HG02642 (cell line): ENCODE results near the gene NEK9.

Experiments used
- ATAC-seq: cut with Tn5 transposase; IDR thresholded peaks from one replicate; pipeline ENCODE4 v1.9.1; 2021; ENCODE audit warnings: mild to moderate bottlenecking; ENCODE audit not compliant: unreplicated experiment, poor library complexity

NEK9 gene

DNA sequence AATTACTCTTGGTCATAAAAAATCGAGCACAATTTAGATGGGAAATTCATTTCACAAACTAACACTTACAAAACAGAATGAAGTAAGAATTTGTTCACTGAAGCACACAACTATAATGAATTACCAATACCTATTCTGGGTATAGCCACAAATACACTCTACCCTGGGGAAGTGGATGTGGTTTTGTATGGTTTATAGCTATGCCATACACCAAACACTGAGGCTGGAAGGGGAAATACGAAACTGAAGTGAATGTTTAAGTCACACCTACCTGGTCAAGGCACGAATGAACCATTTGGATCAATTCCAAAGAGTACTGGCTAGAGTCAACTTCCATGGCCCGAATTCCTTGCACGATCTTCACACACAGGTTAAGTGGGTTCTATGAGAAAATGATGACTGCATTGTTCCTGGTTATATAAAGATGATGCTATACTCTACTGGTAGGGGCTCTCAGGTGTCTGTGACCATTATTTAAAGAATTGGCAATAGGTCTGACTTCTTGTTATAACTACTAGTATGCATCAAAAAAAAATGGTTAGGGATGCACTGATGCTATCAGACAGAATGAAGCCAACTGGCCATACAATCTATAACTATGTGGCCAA is 12.8 kb downstream of the NEK9 start:
- ATAC-seq, result no peak

DNA sequence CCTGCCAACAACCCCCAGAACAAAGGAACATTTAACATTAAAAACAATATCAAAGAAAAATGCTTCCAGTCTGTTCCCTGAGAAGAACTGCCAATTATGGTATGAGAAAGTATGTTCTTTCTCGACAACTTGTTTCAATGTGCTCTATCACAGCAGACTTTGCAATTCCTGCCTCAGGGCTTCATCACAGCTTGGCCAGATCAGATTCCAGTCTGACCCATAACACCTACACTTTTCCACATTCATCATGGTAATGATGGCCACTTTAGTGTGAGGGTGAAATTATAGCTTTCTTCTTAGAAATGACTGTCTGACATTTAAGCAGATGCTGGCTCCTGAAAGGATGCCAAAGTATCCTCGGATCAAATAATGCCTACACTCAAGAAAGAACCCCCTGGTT is 17.0 kb downstream of the NEK9 start:
- no peak for ATAC-seq

DNA sequence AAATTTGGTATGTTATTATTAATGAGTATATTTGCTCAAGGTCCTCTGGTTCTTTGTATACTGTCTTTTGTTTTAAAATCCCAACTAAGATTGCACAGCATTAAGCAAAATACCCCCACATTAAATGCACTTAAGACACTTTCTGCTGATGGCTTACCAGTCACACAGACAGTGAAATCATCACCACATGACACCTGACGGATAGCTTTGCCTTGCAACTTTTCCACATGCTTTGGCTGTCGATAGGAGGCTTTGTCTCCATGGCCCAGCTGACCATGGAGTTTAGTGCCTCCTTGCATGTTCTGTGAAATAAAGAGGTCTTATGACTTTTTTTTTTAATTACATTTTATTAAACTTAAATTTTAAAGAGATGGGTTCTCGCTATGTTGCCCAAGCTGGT is 19.7 kb downstream of the NEK9 start:
- no peak for ATAC-seq

DNA sequence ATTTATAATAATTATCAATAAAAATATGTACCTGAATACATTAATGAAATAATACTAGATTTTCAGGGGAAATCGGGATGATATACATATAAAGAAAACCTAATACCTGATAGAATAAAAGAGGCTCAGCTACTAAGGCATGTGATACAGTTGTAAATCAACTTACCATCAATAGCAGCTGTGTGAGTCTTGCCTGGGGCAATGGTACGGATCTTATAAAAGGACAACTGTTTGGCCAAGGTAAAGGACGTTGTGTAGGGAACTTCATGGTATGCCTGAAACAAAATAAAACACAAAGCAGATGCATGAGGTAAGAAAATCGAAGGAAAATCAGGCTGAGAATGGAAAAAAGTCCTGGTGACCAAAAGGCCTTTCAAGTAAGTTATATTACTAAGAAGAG is 25.4 kb downstream of the NEK9 start:
- no peak for ATAC-seq

DNA sequence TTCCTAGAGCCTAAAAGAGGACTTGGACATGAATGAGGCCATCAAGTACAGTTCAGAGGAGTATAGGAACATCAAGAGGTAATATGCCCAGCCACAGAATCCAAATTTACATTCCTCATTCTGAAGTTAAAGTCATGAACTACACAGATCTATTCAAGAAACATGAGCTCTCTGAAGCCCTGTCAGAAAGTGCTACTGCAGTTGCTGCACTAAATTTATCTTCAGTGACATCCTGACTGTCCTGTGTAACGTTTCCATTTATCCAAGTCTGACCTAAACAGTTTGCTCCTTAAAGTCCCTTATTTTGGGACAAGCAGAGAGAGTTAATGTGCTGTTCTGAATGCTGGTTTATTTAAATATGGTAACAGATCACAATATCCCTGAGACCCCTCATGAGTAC is 28.2 kb downstream of the NEK9 start:
- ATAC-seq, result no peak

DNA sequence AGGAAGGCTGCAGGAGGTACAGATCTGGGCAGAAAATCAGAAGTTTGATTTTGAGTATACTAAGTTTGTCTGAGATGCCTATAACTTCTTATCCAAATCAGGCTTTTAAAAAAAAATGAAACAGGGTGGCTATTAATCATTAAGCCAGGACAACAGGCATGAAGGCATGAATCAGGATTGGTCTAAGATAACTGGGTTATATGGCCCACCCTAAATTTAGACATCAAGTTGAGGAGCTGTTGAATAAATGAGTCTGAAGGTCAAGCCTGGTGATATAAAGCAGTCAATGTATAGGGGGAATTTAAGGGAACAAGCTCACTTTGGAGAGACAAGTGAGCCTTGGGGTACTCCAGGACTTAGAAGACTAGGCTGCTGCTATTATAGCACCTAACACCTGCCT is 28.6 kb downstream of the NEK9 start:
- no peak for ATAC-seq

DNA sequence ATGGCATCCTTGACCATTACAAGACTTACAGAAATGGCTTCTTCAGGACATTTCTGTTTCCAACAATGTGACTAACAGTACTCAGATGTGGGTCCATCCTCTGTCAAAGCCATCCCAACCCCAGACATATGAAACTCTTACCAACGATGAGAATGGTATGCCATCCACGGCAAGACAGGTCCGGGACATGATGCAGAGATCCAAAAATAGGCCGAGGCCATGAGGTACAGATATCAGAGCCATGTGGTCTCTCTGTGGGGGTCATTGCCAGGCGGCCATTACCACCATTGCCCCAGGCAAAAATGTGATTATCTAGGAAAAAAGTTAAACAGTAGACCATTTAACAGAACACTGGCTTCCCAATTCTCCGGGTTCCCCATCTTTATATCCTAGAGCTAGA is 29.9 kb downstream of the NEK9 start:
- ATAC-seq, result no peak

DNA sequence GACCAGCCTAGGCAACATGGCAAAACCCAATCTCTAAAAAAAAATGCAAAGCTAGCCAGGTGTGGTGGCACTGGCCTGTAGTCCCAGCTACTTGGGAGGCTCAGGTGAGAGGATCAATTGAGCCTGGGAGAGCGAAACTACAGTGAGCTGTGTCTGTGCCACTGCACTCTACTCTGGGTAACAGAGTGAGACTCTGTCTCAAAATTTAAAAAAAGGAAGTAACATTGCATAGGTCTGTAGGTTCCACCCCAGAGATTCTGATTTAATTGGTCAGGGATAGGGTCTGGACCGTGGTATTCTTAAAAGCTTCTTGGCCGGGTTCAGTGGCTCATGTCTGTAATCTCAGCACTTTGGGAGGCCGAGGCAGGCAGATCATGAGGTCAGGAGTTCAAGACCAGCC is 31.2 kb downstream of the NEK9 start:
- ATAC-seq, result no peak

DNA sequence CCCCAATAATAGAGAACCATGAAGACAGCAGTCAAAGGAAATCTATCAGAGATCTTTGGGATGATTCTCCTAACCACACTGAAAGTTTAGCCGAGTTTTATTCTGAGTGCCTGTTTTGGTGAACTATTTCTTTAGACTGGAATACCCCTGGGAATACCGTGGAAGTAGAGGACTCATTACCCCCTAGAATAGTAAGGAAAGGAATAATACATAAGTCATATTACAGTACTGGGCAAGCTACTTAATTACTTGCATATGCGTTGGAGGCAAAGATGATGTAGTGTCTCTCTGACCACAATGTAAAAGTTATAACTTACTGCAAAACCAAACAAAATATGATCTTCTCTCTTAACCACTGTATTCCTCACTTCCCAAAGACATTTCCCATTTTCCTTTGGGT is 32.0 kb downstream of the NEK9 start:
- ATAC-seq, result no peak

DNA sequence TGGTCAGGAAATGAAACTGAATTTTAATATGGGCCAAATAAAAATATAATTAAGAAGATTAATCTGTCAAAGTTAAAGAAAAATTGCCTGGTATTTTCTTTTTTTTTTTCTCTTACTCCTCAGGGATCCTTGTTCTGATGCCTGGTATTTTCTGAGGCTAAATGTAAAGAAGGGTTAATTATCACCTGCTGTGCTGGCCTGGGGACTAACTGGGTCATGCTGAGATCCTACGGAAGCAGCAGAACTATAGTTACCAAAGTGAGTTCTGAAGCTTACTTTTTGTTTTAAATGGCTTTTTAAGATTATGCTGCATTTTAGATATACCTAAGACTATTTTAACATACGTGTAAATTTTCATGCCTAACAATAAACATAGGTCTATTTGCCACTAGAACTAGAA is 34.1 kb downstream of the NEK9 start:
- no peak for ATAC-seq

DNA sequence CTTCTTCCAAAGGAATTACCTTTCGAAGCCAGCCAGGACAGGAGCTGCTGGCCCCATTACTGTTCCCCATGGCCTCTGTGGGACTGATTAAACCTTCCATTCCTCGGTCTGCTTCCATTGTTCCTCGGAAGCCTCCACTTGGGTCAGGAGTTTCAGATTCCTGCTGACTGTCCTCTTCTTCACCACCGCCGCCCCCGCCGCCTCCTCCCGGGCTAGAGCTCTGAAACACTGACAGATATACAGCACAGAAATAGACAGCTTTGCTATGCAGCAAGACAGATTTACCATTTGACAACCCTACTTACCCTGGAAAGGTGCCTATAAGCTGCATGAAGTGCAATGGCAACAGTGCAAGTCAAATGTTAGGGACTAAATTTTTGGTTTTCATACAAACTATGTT is 35.6 kb downstream of the NEK9 start:
- ATAC-seq, result no peak

DNA sequence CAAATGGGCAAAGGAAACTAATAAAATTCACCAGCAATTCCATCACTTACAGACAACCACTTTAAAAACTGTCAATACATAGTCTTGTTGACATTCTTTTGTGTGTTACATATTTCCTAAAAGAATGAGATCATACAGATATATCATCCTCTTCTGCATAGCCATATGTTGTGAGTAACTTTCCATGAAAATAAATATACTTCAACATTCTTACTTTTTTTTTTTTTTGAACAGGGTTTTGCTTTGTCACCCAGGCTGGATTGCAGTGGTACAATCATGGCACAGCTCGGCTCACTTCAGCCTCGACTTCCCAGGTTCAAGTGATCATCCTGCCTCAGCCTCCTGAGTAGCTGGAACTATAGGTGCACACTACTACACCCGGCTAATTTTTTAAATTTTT is 36.5 kb downstream of the NEK9 start:
- ATAC-seq, result no peak

DNA sequence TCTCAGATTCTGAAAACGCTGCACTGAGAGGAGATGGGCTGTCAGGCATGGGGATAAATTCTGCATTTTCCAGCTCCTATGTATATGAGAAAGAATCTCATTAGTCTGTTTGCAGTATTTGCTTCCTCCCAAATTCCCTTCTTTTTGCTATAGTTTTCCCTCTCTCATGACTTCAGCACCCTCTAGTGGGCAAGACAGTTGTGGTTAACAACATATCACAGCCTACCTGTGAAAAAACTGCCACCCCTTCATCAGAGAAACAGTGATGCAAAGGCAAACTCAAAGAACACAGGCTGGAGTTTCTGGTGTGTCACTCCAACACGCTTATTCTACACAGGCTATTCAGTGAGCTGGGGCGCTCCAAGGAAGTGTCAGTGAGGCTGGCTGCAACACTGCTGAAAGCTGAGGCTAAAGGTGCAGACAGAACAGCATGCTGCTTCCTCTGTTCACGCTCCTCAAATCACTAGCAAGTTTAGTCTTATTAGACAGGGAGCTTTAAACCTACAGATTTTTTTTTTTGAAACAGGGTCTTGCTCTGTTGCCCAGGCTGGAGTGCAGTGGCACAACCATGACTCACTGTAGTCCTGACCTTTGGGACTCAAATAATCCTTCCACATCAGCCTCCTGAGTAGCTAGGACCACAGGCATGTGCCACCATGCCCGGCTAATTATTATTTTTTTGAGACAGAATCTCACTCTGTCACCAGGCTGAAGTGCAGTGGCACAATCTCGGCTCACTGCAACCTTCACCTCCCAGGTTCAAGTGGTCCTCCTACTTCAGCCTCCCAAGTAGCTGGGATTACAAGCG is 38.1 kb downstream of the NEK9 start:
- no peak for ATAC-seq

DNA sequence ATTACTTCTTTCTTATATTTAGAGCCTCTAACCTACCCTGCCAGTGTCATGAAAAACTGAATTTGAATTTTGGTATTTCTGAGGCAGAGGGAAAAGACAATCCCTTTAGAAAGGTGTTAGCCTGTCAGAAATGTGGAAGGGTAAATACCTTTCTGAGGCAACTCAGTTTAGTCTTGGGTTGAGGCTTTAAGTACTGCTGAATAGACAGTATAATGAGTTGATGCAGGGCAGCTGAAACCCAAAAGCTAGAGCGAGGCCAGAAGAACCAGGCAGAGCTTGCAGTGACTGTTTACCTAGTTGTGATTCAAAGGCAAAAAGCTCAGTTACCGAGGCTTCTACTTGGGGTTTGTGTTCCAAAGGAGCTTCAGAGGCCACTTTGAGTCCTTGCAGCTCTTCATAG is 38.7 kb downstream of the NEK9 start:
- ATAC-seq, result no peak

DNA sequence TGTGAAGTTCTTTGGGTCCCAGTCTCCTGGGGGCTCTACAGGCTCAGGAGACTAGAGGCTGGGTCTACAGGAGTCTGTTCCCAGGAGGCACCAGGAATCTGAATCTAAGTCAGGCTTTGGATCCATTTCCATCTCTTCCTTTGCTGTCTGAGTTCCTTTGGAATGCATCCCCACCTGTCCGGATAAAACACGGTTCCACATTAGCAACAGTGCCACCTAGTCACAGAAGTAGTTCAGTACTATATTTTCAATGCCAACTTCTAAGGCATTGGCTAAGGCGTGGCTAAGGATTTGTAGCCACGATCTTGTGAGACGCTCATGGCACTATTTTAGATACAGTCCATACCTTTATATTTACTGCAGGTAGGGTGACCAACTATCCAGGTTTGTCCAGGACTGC is 42.3 kb downstream of the NEK9 start:
- ATAC-seq, result no peak

DNA sequence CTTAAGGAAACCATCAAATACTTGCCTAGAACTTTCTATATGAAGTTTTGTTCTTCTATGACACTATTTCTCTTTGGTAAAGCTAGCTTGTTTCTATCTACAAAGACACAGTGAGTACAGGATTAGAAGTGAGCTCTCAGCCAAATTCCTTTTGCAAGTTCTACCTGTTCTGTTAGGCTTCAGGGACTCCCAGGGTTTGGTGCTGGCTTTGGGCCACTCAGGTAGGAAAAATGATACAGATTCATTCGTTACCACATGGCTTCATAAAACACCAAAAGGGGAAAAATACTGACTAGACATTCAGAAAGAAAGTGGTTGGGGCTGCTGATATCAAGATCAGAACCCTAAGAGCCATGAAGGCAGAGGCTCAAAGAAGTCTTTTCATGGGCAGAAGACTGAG is 43.6 kb downstream of the NEK9 start:
- ATAC-seq, result no peak

DNA sequence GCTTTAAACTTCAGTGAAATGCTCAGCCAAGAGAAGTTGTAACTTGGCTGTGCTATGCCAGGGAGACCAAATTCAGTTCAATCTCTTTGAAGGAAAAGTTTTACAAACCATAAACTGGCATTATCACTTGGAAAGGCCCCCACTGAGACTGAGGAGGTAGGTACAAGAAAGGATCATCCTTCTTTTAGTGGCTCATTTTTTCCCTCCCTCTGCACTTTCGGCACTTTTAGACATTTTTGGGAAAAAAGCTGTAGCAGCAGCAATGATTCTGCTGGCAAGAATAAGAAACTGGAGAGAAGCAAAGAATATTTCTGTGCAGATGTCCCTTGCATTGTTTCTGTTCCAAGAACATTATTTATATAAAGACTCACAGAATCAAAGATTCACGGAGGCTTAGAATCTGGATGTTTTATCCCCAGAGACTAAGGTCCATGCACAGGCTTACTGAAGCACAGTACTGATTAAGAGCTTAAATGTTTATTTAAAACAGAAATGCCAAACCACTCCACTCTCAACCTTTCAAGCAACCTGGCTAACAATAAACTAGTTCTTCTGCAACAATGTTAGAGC is 45.1 kb downstream of the NEK9 start:
- no peak for ATAC-seq

DNA sequence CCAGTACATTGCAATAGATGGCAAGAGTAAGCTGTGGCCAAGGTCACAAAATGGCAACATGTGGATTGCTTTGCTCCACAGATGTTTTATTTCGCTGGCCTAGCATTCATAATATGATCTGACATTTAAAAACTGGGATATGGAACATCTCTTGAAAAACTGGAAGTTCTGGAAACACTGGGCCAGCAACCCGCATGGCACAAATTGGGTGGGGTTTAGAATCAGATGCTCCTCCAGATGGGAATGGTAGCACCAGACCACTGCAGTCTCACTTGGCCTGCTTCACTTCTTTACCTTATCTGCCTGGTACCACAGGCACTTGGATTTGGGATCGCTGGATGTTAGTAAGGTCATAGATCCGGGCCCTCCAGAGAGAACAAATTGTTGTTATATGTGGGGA is 47.3 kb downstream of the NEK9 start:
- no peak for ATAC-seq

DNA sequence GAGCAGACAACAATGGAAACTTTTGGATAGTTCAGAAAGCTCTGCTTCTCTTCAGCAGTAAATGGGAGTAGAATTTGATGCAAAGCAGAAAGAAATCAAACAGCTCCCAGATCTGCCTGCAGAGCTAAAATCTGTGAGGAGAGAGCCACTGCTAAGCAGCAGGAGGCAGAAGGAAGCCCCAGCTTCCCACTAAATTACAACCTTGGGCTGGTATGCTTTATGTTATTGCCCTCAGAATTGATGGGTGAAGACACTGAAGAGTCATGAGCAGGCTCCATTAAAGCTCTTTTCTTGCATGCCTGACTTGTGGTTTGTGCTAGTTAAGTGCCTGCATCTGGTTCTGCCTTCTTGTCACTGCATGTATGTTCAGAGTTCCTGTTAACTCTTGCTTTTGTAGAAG is 49.1 kb downstream of the NEK9 start:
- ATAC-seq, result no peak

DNA sequence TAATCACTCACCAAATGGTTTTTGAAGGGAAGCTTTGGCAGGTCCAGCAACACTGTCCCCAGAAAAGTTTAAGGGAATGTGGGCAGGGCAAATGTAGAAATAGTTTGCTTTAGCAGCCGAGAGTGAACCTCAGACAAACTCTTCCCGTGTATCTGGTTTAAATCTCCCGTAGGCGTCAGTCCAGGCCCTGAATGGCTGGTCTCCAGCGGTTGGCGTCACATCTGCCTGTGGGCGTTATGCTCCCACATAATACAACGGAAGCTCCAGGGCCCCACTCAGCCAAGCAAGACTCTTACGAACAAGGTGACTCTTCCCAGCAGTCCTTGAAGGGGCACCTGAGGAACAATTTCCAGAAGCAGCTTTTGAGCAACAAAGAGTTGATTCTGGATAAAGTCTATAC is 56.5 kb downstream of the NEK9 start:
- ATAC-seq, result no peak

DNA sequence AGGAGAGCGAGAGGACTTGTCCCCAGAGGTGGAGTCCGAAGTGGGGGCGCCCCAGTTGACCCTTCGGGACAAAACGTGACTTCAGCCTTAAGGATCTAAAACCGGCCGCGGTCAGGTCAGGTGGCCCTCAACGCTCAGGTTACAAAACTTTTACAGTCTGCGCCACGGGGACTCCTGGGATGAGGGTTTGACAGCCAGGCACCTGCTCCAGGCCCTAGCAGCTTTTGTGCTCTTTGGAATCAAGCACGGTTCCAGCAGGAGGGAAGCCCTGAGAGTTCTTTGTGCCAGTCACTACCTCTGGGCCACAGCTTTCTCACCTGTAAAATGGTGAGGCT is 57.1 kb downstream of the NEK9 start:
- no peak for ATAC-seq
